GM19193 (cell line): ENCODE results near the gene LIN7A.

ENCODE experiments used
- POLR2A ChIP-seq: IDR thresholded peaks from 4 replicates; pipeline ENCODE4 v1.6.1; 2011; ENCODE audit not compliant: insufficient read depth, insufficient read length; ENCODE audit errors: extremely low read depth

LIN7A gene

GRCh38 chr12:80815351-80815750, 122.4 kb downstream of the LIN7A start:
- TF ChIP-seq POLR2A: no peak

- no peak for TF ChIP-seq POLR2A
Measured at GRCh38 chr12:80814453-80814852, 123.3 kb downstream of the LIN7A start.

- no peak for TF ChIP-seq POLR2A
Measured at GRCh38 chr12:80813820-80814219, 123.9 kb downstream of the LIN7A start.

GRCh38 chr12:80811957-80812708, 125.6 kb downstream of the LIN7A start:
- no peak for TF ChIP-seq POLR2A

- TF ChIP-seq POLR2A: no peak
Measured at GRCh38 chr12:80810874-80811273, 126.9 kb downstream of the LIN7A start.

GRCh38 chr12:80807640-80808288, 130.0 kb downstream of the LIN7A start:
- no peak for TF ChIP-seq POLR2A

GRCh38 chr12:80805106-80805505, 132.6 kb downstream of the LIN7A start:
- no peak for TF ChIP-seq POLR2A

- TF ChIP-seq POLR2A: no peak
Measured at GRCh38 chr12:80802652-80803400, 134.9 kb downstream of the LIN7A start.

GRCh38 chr12:80798281-80798680, 139.5 kb downstream of the LIN7A start:
- no peak for TF ChIP-seq POLR2A

- TF ChIP-seq POLR2A: no peak
Measured at GRCh38 chr12:80794551-80794950, 143.2 kb downstream of the LIN7A start.

GRCh38 chr12:80792861-80793260, 144.9 kb downstream of the LIN7A start:
- no peak for TF ChIP-seq POLR2A

- no peak for TF ChIP-seq POLR2A
Measured at GRCh38 chr12:80791863-80792262, 145.9 kb downstream of the LIN7A start.

GRCh38 chr12:80781313-80781712, 156.4 kb downstream of the LIN7A start:
- no peak for TF ChIP-seq POLR2A

- TF ChIP-seq POLR2A: no peak
Measured at GRCh38 chr12:80780746-80781145, 157.0 kb downstream of the LIN7A start.

- TF ChIP-seq POLR2A: peak; percentile 43
Measured at GRCh38 chr12:80778005-80778541, 159.7 kb downstream of the LIN7A start.

GRCh38 chr12:80777587-80777986, 160.1 kb downstream of the LIN7A start:
- no peak for TF ChIP-seq POLR2A

- TF ChIP-seq POLR2A: no peak
Measured at GRCh38 chr12:80776706-80777105, 161.0 kb downstream of the LIN7A start.
